Stimulated activated CD4-positive, alpha-beta T cell treated with anti-CD3 and anti-CD28 coated beads, Interleukin-12 subunit alpha, Interleukin-12 subunit beta, amount 100 ng/mL, for 48 hours (primary cell): ENCODE data around the gene OBSL1.
A peak's percentile ranks its signal among the peaks of the same experiment; 100 is the strongest.

Experiments used
- DNase-seq, 3 donors: peaks; one replicate each; pipeline ENCODE4 v3.0.0-alpha.2; 2020; ENCODE audit warnings: low read depth in 2 of 3, low spot score in 1 of 3

The OBSL1 gene

DNA sequence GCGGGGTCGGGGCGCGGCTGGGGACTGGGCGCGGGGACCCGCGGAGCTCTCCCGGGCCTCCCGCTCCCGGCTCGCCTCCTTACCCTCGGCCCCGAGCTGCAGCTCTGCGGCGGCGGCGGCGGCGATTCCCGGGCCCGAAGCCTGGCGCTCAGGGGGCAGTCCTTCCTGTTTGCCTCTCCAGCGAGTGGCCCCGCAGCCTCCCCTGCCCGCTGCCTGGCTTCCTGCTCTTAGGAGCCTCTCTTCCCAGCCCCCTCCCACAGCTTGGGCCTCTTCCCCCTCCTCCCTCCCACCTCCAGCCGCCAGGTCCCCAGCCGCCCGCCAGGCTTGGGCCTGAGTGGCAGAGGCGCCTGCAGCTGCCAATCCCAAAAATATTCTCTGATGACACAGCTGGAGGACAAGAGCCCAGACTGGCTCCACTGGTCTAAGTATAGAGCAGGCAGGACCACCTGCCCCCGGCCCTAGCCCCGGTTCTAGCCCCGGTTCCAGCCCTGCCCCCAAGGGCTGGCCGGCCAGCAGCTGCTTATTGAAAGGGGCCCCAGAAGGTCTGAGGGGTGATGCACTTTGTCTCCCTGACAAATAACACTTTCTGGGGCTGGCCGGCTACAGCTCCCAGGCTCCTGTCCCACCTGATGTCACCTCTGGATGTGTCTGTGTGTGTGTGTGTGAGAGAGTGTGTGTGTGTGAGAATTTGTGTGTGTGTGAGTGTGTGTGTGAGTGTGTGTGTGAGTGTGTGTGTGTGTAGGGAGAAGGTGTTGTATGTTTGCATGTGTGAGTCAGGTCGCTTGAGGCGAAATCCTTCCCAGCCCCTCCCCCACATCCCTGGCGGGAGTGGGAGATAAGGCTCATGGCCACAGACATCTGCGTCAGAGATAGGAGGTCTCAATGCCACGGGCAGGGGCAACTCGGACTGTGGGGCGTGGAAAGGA is at the start of gene OBSL1:
Gene OBSL1 (minus strand): TSS at position 229 of the 926 bp plus-strand sequence. CDS start 307 bp downstream, outside the sequence.
- DNase-seq: no peak

DNA sequence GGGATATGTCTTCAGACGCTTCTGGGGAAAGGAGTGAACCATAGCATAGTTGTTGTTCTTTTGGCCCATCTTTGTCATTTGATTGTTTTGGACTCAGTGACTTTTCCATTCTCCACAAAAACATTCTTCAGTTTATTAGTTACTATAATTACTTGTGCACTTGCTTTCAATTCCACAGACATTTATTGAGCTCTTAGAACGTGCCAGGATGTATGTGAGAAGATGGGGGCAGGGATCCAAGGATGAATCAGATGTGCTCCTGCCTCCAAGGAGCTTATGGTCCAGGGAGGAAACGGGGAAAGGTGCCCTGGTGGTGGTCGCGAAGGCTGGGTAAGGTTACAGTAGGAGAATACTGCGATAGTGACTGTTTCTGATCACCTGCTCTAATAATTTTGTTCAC is 49.2 kb upstream of the OBSL1 start:
- DNase-seq: no peak

DNA sequence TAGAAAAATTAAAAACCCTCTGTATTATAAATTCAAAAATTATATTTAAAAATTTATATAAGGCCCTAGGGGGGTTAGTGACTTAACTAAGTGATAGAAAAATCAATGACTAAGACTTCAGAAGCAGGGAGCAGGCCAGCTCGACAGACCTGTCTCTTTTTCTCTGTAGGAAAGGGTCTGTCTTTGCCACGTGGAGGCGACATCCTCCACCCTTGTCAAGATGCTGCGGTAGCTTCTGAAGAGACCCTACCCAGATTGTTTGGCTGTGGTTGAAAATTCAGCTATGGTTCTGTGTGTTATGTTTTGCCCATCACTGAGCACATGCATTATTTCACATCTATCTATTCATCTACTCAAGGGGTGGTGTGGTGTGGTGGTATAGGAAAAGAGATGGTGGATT is 47.9 kb upstream of the OBSL1 start:
- DNase-seq: no peak

DNA sequence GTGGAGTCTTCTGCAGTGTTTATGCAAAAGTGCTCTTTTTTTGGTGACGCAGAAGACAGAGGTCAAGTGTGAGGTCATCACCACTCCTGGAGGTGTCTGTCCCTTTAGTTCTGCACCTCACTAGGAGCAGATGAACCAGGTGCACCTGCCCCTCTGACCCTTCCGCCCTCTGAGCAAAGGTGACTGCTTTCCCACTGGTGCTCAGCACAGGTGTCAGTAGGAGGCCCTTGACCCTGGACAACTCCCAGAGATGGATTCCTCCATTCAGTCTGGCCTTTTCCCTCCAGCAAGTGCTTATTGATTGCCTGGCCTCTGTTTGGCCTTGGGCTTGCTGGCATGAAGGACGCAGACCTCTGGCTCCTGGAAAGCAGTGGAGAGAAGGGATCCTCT is 47.4 kb upstream of the OBSL1 start:
- DNase-seq: no peak

DNA sequence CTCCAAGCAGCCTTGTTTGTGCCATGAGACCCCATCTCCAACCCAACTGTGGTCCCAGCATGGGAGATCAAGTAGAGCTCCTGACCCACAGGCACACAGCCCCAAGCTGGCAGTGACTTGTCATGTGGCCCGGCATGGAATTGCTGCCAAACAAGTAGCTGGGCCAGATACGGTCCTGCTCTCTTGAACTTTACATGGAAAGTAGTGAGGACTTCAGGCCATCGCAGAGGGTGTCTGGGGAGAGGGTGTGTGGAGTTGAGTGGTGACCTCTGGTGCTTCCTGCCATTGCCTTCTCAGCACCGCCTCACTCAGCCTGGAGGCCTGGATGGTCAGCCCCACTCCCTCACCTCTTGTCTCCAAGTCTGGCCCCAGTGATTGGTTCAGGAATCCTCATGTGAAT is 45.2 kb upstream of the OBSL1 start:
- no peak for DNase-seq

DNA sequence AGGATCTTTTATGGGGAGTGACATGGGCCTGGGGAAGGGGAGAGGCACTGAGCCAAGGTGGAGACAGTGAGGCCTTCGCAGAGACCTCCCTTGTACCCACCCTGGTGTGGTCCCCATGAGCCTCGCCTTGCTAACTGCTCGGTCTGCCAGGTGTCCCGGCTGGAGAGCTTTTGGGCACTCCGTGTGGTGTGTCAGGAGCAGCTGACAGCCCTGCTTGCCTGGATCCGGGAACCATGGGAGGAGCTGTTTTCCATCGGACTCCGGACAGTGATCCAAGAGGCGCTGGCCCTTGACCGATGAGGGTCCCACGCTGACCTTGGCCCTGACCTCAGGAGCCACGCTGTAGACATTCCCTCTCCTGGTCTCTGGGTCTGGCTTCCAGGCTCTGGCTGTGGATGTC is 44.6 kb upstream of the OBSL1 start:
- DNase-seq: no peak

DNA sequence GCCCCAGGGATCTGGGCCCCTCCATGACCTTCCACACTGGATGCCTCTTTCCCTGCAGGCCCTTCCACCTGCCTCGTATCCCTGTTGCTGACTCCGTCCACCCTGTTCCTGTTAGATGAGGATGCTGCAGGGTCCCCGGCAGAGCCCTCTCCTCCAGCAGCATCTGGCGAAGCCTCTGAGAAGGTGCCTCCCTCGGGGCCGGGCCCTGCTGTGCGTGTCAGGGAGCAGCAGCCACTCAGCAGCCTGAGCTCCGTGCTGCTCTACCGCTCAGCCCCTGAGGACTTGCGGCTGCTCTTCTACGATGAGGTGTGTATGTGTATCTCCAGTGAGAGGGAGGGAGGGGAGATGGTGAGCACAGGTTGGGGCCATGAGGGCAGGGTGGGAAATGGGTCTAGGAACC is 43.7 kb upstream of the OBSL1 start:
- no peak for DNase-seq

DNA sequence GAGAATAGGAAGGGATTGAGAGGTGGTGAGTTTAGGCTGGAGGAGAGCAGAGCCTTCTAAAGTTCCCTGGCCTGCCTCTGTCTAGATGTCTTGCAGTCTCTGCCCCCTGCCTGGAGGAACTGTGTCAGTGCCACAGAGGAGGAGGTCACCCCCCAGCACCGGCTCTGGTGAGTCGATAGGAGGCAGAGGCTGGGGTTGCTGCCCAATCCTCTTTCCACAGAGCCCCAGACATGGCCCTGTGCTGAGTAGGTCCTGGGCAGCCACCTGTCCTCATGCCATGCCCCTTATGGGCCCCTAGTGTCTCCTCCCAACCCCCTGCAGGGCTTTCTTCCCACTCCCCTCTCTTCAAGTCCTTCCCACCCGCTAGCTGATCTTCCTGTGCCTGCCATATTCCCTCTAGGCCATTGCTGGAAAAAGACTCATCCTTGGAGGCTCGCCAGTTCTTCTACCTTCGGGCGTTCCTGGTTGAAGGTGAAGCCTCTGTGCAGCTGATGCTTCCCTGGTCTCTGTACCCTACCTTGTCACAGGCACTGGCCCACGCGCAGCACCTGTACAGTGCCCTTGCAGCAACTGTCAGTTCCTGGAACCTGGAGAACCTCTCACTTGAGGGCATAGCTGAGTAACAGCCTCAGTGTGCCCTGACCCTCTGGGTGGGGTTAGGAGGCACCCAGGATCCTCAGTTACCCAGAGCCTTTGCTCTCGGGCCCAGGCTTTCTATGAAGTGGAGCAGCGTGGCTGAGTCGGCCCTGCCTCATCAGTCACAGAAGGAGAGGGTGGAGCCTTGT is 42.9 kb upstream of the OBSL1 start:
- no peak for DNase-seq

DNA sequence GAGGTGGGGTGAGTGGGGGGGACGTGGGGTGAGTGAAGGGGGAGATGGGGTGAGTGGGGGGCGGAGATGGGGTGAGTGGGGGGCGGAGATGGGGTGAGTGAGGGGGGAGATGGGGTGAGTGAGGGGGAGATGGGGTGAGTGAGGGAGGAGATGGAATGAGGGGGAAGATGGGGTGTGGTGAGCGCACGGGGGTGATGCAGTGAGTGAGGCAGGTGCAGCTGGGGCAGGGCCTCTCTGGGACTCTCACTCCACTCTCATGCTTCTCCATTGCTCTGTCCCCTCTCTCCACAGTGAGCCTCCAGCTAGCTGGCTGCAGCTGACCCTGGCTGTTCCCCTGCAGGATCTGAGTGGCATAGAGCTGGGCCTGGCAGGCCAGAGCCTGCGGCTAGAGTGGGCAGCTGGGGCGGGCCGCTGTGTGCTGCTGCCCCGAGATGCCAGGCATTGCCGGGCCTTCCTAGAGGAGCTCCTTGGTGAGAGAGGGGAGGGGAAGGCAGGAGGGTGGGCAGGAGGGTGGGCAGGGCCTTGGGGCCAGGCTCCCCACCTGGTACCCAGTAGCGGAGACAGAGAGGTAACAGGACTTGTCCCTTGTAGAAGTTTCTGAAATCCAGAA is 42.2 kb upstream of the OBSL1 start:
- DNase-seq: no peak

DNA sequence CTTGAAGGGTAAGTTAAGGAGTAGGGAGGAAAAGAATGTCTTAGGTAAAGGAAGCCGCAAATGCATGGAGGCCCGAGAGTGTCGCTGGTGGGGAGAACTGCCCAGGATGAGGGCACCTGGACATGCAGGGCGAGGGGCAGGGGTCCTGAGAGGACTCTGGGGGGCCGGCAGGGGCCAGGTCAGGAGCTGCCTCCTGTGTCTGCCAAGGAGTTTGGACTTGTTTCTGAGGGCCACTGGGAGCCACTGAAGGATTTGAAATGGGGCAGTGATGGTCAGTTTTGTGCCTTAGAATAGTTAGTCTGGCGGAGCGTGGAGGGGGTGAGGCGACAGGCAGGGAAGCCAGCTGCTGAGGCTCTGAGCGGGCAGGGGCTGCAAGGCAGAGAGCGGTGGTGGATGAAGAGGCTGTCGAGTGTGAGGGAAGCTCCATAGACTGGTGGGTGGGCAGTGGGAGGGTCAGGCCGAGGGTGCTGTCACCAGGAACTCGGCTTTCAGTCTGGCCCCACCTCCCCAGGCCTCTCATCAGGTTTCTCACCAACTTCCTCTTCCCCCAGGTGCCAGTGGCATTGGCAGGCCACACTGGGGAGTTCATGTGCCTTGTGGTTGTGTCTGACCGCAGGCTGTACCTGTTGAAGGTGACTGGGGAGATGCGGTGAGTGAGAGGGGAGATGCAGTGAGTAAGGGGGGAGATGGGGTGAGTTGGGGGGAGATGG is 41.4 kb upstream of the OBSL1 start:
- no peak for DNase-seq

DNA sequence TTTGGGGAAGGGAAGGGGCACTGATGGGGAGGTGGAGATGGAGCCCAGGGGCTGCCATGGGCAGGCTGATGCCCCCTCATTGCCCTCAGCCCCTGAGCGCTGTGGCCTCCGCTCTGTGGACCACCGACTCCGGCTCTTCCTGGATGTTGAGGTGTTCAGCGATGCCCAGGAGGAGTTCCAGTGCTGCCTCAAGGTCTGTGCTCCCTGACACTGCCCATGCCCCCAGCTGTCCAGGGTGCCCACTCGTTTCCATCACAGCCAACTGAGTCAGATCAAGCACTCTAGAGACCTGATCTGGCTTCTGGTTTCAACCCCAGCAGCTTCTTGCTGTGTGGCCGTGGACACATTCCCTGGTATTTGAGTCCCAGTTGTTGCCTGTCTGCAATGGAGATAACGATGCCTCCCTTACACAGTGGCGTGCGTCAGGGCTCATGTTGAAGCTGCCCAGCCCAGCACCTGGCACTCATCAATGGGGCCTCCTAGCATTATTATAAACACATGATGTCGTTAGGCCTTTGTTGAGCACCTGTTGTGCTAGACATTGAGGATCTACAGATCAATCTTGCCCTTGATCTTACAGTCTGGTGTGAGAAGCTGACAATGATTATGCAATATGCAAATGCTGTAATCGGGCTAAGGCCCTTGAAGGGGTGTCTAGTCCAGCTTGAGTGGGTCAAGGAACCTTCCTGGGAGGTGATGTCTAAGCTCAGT is 40.7 kb upstream of the OBSL1 start:
- DNase-seq: no peak

DNA sequence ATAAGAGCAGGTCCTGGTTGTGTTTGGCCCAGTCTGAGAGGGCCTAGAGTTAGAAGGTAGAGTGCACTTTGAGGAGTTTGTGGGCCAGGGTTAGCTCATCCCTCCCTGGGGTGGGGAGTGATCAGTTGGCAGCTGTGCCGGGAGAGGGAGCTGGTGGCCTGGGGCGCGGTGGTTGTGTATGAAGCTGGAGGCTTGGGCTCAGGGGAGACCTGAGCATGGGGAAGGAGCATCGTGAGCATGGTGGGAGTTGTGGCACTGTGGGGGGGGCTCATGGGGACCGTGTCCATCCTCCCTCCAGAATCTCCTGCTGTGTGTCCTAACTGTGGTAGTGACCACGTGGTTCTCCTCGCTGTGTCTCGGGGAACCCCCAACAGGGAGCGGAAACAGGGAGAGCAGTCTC is 40.0 kb upstream of the OBSL1 start:
- no peak for DNase-seq

DNA sequence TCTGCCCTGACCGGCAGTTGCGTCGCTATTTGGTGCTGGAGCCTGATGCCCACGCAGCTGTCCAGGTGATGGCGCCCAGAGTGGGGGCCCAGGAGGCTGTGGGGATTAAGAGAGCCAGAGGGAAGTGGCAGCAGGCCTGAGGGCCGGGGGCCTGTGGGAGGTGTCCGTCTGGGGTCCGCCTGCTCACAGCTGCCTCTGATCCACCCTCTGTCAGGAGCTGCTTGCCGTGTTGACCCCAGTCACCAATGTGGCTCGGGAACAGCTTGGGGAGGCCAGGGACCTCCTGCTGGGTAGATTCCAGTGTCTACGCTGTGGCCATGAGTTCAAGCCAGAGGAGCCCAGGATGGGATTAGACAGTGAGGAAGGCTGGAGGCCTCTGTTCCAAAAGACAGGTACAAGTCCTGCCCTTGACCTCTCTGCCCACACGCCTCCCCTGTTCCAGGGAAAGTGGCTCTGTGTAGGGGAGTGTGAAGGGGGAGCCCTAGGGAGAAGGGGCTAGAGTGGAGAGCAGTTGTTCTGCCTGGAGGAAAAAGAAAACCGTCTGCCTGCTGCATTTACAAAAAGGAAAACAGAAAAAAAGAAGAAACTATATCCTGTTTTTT is 37.9 kb upstream of the OBSL1 start:
- DNase-seq: no peak

DNA sequence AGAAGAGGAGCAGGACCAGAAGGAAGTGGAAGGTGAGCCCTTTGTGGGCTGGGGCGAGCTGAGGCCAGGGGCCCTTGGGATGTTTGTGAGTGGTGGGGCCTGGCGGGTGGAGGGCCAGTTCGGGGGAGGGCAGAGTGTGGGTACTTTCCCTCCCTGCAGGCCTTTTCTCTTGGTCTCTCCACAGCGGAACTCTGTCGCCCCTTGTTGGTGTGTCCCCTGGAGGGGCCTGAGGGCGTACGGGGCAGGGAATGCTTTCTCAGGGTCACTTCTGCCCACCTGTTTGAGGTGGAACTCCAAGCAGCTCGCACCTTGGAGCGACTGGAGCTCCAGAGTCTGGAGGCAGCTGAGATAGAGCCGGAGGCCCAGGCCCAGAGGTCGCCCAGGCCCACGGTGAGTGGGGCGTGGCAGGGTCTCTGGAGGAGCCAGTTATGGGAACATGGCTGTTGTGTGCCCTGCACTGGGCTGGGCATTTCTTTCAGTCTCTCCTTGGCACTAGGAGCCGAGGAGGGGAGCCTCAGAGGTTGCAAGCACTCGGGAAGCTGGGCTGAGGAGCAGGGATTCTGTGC is 37.1 kb upstream of the OBSL1 start:
- no peak for DNase-seq

DNA sequence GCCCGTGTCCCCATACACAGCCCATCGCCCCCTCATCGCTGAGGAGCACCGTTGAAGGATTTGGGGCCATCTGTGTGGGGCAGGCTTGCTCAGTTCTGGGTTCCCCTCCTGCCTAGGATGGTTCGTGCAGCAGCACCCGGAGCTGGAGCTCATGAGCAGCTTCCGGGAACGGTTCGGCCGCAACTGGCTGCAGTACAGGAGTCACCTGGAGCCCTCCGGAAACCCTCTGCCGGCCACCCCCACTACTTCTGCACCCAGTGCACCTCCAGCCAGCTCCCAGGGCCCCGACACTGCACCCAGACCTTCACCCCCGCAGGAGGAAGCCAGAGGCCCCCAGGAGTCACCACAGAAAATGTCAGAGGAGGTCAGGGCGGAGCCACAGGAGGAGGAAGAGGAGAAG is 36.6 kb upstream of the OBSL1 start:
- no peak for DNase-seq

DNA sequence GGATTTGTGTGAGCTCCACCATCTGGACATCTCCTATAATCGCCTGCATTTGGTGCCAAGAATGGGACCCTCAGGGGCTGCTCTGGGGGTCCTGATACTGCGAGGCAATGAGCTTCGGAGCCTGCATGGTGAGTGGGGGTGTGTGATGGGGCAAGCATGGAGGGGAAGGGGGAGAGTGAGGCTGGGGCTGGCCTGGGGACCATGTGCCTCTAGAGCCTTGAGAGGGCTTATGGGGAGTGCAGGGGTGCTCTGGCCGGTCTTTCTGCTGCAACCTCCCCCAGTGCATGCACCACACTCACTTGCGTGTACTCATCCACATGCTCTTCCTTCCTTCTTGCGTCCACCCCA is 34.2 kb upstream of the OBSL1 start:
- no peak for DNase-seq

DNA sequence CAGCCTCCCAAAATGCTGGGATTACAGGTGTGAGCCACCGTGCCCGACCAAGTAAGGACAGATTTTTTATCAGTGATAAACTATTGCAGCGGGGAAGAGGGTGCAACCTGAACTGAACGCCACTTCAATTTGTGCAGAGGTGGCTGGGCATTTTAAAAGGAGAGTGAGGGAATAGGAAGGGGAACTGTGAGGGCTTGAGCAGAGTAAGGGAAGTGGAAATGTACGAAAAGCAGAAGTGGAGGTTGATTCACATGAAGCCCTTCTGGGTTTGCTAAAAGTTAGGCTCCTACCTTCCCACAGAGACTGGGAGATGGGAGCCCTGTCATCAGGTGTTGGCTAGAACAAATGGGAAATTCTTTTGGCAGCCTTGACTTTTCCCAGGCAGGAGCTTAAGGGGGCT is 32.4 kb upstream of the OBSL1 start:
- DNase-seq: no peak

DNA sequence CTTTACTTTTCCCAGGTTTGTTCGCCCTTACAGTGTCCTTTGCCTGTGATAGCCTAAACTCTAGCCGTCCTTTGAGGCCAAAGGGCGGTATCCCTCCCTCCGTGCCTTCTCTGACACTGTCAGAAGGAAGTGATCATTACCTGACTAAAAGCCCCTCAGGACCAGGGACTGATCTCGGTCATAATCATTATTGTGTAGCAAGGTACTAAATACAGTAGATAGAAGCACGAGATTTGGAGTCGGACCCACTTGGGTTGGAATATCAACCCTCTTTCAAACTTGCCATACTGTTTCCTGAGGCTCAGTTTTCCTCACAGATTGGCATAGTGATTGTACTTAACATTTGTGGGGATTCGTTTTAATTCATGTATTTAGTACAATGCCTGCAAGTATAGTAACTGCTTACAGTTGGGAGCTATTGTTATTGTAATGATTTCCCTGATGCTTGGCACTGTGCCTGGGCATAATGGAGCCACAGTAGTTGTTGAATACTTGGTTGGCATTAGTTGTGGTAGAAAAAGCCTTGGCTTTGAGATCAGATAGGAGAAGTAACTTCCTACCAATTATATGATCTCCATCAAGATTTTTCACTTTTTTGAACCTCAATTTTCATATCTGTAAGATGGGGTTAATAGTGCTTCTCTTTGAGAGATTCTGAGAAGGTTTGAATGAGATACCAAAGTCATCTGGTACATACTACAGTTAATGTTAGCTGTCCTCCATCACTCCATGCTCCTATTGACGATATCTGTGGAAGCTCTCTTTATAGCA is 27.2 kb upstream of the OBSL1 start:
- DNase-seq: no peak

DNA sequence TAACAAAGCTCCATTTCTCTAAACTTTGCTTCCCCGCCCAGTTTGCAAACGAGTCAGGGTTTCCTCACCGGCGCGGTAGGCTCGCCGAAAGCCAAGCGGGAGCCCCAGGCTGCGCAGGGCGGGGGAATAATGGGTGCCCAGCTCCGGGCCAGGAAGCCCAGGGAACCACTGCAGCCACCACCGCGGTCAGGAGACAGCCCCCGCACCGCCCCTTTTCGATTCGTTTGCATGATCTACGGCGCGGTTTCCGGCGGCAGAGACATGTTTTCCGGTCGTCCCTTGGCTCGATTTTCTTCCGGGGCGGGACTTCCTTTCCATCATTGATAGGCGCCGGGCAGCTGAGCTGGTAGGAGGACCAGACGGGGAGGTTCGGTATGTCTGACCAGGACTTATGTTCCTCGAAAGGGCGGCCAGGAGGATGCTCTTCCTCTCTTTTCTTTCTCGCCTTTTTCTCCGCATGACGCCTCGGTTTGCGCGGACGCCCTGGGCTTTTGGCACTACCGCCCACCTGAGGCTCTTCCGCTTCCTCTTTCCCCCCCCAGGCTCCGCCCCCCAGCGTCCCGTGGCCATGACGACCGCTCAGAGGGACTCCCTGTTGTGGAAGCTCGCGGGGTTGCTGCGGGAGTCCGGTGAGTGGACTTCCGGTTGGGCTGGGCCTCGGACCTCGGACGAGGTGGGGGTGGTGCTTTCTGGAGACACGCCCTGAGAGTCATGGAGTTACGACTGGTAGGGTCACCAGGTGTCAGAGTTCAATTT is 26.4 kb upstream of the OBSL1 start, which contains the start of gene STK11IP:
Gene STK11IP (plus strand): TSS at position 306 of the 756 bp plus-strand sequence. CDS start 263 bp downstream, at position 569.
- peak; percentile 80 to 90 (median 87) for DNase-seq
